Endothelial cell (in vitro differentiated cells): Measurements from ENCODE around the gene PGA4. TPM values are rescaled to one million over a fixed set of nuclear protein-coding genes. Genes with fewer than 3 reads are reported as not detected.

Source experiments
- DNase-seq: peaks from one replicate; pipeline ENCODE4 v3.0.0; 2021; ENCODE audit warnings: low spot score
- H3K27ac Mint-ChIP-seq: one replicate; pipeline ENCODE4 v1.8.0; 2021; ENCODE audit warnings: mixed read lengths, inconsistent platforms; ENCODE audit not compliant: unreplicated experiment
- H3K27me3 Mint-ChIP-seq: one replicate; pipeline ENCODE4 v1.8.0; 2021; ENCODE audit warnings: mild to moderate bottlenecking, moderate library complexity, mixed read lengths, inconsistent platforms; ENCODE audit not compliant: unreplicated experiment
- H3K36me3 Mint-ChIP-seq: one replicate; pipeline ENCODE4 v1.8.0; 2021; ENCODE audit warnings: mild to moderate bottlenecking, low read depth, mixed read lengths, inconsistent platforms; ENCODE audit not compliant: unreplicated experiment
- H3K4me1 Mint-ChIP-seq: one replicate; pipeline ENCODE4 v1.8.0; 2021; ENCODE audit warnings: mild to moderate bottlenecking, mixed read lengths, inconsistent platforms; ENCODE audit not compliant: unreplicated experiment
- H3K4me3 Mint-ChIP-seq: one replicate; pipeline ENCODE4 v1.8.0; 2021; ENCODE audit warnings: mild to moderate bottlenecking, mixed read lengths, inconsistent platforms; ENCODE audit not compliant: unreplicated experiment
- H3K9me3 Mint-ChIP-seq: one replicate; pipeline ENCODE4 v1.8.0; 2021; ENCODE audit warnings: mixed read lengths, inconsistent platforms; ENCODE audit not compliant: unreplicated experiment
- CTCF ChIP-seq: fragments of 200-600 bp; sonication (generic); IDR thresholded peaks from one replicate; pipeline ENCODE4 v1.5.0; 2021; ENCODE audit warnings: antibody characterized with exemption; ENCODE audit not compliant: unreplicated experiment
- total RNA-seq: library from RNA; stranded (reverse); fragmentation: NEBNext Ultra II Directional; extraction: Animal tissue kit (Norgen Biotek cat#: 25700); gene quantifications from one replicate; pipeline ENCODE4 v1.2.1, GENCODE V29; 2021; ENCODE audit not compliant: unreplicated experiment

Gene PGA4
- total RNA-seq, 1 donor from 2014 or later = 0.64 TPM

- Mint-ChIP-seq H3K4me3 (no peak overlapping the region), H3K36me3 (peaks cover 30% of the 10 kb centered on the region), H3K4me1 (peaks cover 5% of the 10 kb centered on the region), H3K27ac (no peak overlapping the region), H3K27me3 (peaks cover 5% of the 10 kb centered on the region), H3K9me3 (no peaks in the 10 kb centered on the region)
- DNase-seq = no peak
- TF ChIP-seq CTCF = no peak
These were observed 55.2 kb downstream of the PGA4 start for GRCh38 chr11:61277186-61278000.

GRCh38 chr11:61278001-61278470 is 55.9 kb downstream of the PGA4 start:
- Mint-ChIP-seq H3K4me3 (no peak overlapping the region), H3K27ac (peak overlapping the region; percentile 11)

GRCh38 chr11:61279934-61280659 is 58.0 kb downstream of the PGA4 start:
- Mint-ChIP-seq H3K9me3 (no peaks in the 10 kb centered on the region), H3K27ac (no peak overlapping the region), H3K4me3 (peak overlapping the region; percentile 62), H3K36me3 (peaks cover 46% of the 10 kb centered on the region), H3K4me1 (peaks cover 5% of the 10 kb centered on the region), H3K27me3 (peaks cover 5% of the 10 kb centered on the region)
- no peak for DNase-seq
- TF ChIP-seq CTCF = no peak

More at GRCh38 chr11:61278001-61278470, 55.9 kb downstream of the PGA4 start:
- Mint-ChIP-seq H3K9me3 (no peaks in the 10 kb centered on the region), H3K27me3 (peaks cover 5% of the 10 kb centered on the region), H3K36me3 (peaks cover 35% of the 10 kb centered on the region), H3K4me1 (peaks cover 5% of the 10 kb centered on the region)
- no peak for TF ChIP-seq CTCF
- DNase-seq = no peak

GRCh38 chr11:61280883-61281580 is 58.9 kb downstream of the PGA4 start:
- peak overlapping the region; percentile 25 for H3K27ac Mint-ChIP-seq
- peaks cover 53% of the 10 kb centered on the region for H3K36me3 Mint-ChIP-seq
- no peaks in the 10 kb centered on the region for H3K9me3 Mint-ChIP-seq
- H3K4me1 Mint-ChIP-seq = peaks cover 5% of the 10 kb centered on the region
- no peak for TF ChIP-seq CTCF
- no peak for DNase-seq
- peak overlapping the region; percentile 22 for H3K4me3 Mint-ChIP-seq
- peaks cover 5% of the 10 kb centered on the region for H3K27me3 Mint-ChIP-seq

Other genes with a start within 250 kb of the PGA4 start
- gene CD5, start 119.9 kb upstream of the PGA4 start, total RNA-seq = not detected
- 23.9 TPM for gene VPS37C, start 60.9 kb upstream of the PGA4 start, total RNA-seq
- gene PGA3, start 18.8 kb upstream of the PGA4 start, total RNA-seq = 0.80 TPM
- 1.2 TPM for gene PGA5, start 18.8 kb downstream of the PGA4 start, total RNA-seq
- gene VWCE, start 73.0 kb downstream of the PGA4 start, total RNA-seq = 25.3 TPM
- 239 TPM for gene DDB1, start 110.8 kb downstream of the PGA4 start, total RNA-seq
- 53.1 TPM for gene TKFC, start 110.9 kb downstream of the PGA4 start, total RNA-seq
- gene CYB561A3, start 139.5 kb downstream of the PGA4 start, total RNA-seq = 21.6 TPM
- gene TMEM138, start 140.0 kb downstream of the PGA4 start, total RNA-seq = 18.8 TPM
- 11.6 TPM for gene TMEM216, start 170.2 kb downstream of the PGA4 start, total RNA-seq
- 79.5 TPM for gene CPSF7, start 207.6 kb downstream of the PGA4 start, total RNA-seq
- 47.2 TPM for gene SDHAF2, start 207.8 kb downstream of the PGA4 start, total RNA-seq